ENCODE data around the gene CPNE1. TPM values are rescaled to one million over a fixed set of nuclear protein-coding genes. Genes with fewer than 3 reads are reported as not detected.
A peak's percentile ranks its signal among the peaks of the same experiment; 100 is the strongest.

The CPNE1 gene
- total RNA-seq, 2 donors from 2014 or later, result 238 to 441 TPM

DNA sequence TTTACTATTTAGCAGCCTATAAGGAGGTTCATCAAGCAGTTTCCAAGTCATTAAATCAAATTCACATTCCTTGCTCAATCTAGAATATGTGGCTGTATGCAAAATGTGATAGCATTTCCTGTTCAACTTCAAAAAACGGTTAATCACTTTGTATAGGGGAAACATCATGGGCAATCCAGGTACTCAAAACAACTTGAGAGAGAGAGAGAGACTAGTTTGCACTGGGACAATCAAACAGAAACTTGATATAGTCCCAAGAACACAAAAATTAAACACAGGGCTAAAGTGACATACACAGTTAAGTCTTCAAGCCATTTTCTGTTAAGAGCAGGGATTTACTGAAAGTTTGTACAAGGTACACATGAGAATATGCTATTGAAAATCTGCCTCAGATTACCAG, 7.4 kb downstream of the CPNE1 start:
- Histone ChIP-seq H3K9me3 (ENCODE audit: control insufficient read depth, low read length) (no peaks in the 10 kb centered on the region), H3K27ac (ENCODE audit: low read depth, low read length) (no peak overlapping the region), H3K27me3 (ENCODE audit: control insufficient read depth, insufficient read depth, low read length, poor library complexity, severe bottlenecking) (no peaks in the 10 kb centered on the region), H3K36me3 (ENCODE audit: control insufficient read depth, insufficient read depth, low read length) (peaks cover 50% of the 10 kb centered on the region), H3K4me1 (ENCODE audit: control insufficient read depth, insufficient read depth, low read length) (no peaks in the 10 kb centered on the region), H3K4me3 (ENCODE audit: low read length) (no peak overlapping the region), H3K9ac (ENCODE audit: extremely low read depth, low read length, poor library complexity, severe bottlenecking) (no peak overlapping the region)
- Mint-ChIP-seq H3K36me3 (ENCODE audit: low read depth) (peaks cover 16% of the 10 kb centered on the region), H3K9me3 (no peaks in the 10 kb centered on the region), H3K27me3 (ENCODE audit: insufficient read depth) (no peaks in the 10 kb centered on the region), H3K27ac (peak overlapping the region; percentile 23), H3K4me3 (no peak overlapping the region), H3K4me1 (peaks cover 14% of the 10 kb centered on the region)
- no peak for DNase-seq
- WGBS, 2 experiments (ENCODE audit: insufficient coverage in 1 of 2, insufficient read length in 1 of 2), result 80 to 91% methylated on average over 1 of the region's 1 CpG
- TF ChIP-seq, protein P1, sequence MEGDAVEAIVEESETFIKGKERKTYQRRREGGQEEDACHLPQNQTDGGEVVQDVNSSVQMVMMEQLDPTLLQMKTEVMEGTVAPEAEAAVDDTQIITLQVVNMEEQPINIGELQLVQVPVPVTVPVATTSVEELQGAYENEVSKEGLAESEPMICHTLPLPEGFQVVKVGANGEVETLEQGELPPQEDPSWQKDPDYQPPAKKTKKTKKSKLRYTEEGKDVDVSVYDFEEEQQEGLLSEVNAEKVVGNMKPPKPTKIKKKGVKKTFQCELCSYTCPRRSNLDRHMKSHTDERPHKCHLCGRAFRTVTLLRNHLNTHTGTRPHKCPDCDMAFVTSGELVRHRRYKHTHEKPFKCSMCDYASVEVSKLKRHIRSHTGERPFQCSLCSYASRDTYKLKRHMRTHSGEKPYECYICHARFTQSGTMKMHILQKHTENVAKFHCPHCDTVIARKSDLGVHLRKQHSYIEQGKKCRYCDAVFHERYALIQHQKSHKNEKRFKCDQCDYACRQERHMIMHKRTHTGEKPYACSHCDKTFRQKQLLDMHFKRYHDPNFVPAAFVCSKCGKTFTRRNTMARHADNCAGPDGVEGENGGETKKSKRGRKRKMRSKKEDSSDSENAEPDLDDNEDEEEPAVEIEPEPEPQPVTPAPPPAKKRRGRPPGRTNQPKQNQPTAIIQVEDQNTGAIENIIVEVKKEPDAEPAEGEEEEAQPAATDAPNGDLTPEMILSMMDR (conservative IDR thresholded peaks at IDR 0.05), result no peak

DNA sequence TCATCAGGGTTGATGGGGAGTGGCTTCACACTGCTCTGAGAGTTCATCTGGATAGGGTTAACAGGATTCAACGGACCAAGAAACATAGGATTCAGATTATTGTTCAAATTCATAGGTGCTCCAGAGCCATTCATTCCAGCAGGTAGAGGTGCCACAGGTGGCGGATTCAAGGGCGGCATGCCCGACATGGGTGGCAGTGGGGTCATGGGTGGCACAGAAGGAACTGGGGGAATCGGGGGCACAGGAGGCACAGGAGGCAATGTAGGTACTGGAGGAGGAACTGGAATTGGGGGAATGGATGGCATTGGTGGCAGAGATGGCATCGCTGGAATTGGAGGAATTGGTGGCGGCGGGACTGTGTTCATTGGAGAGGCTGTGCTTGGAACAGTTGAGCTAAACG, 10.3 kb downstream of the CPNE1 start:
- Histone ChIP-seq H3K36me3 (ENCODE audit: control insufficient read depth, insufficient read depth, low read length) (peaks cover 62% of the 10 kb centered on the region), H3K27ac (ENCODE audit: low read depth, low read length) (no peak overlapping the region), H3K27me3 (ENCODE audit: control insufficient read depth, insufficient read depth, low read length, poor library complexity, severe bottlenecking) (no peaks in the 10 kb centered on the region), H3K9ac (ENCODE audit: extremely low read depth, low read length, poor library complexity, severe bottlenecking) (no peak overlapping the region), H3K4me1 (ENCODE audit: control insufficient read depth, insufficient read depth, low read length) (no peaks in the 10 kb centered on the region), H3K9me3 (ENCODE audit: control insufficient read depth, low read length) (no peaks in the 10 kb centered on the region), H3K4me3 (ENCODE audit: low read length) (no peak overlapping the region)
- TF ChIP-seq, protein P1 (conservative IDR thresholded peaks at IDR 0.05), result no peak
- WGBS, 2 experiments (ENCODE audit: insufficient coverage in 1 of 2, insufficient read length in 1 of 2), result 96 to 97% methylated on average over 7 to 9 of the region's 9 CpGs
- no peaks in the 10 kb centered on the region for H3K9me3 Mint-ChIP-seq
- no peak for DNase-seq
- H3K4me1 Mint-ChIP-seq, result peaks cover 8% of the 10 kb centered on the region
- H3K27me3 Mint-ChIP-seq (ENCODE audit: insufficient read depth), result no peaks in the 10 kb centered on the region
- H3K4me3 Mint-ChIP-seq, result no peak overlapping the region
- H3K27ac Mint-ChIP-seq, result no peak overlapping the region
- peaks cover 21% of the 10 kb centered on the region for H3K36me3 Mint-ChIP-seq (ENCODE audit: low read depth)

DNA sequence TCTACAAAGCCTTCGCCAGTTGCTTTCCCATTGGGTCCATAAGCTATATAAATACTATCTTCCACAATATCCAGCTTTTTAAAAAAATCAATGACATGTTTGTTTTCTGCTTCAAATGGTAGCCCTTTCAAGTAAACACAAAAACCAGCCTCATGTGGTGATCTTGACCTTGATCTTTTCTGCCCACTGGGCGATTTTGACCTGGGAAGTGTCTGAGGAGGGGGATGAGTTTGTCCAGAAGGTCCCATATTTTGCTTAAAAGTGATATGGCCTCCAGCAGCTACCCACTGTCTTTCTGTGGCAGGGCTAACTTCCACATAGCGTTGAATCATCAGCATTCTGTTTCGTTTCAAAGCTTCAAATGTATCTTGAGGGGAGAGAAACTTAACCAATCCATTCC, 10.8 kb downstream of the CPNE1 start:
- H3K27me3 ChIP-seq (ENCODE audit: control insufficient read depth, insufficient read depth, low read length, poor library complexity, severe bottlenecking), result no peaks in the 10 kb centered on the region
- no peak overlapping the region for H3K4me3 Mint-ChIP-seq
- H3K36me3 Mint-ChIP-seq (ENCODE audit: low read depth), result peaks cover 18% of the 10 kb centered on the region
- WGBS, 2 experiments (ENCODE audit: insufficient coverage in 1 of 2, insufficient read length in 1 of 2), result 91 to 92% methylated on average over 3 to 4 of the region's 4 CpGs
- DNase-seq, result no peak
- H3K4me1 ChIP-seq (ENCODE audit: control insufficient read depth, insufficient read depth, low read length), result no peaks in the 10 kb centered on the region
- TF ChIP-seq, protein P1 (conservative IDR thresholded peaks at IDR 0.05), result no peak
- H3K9me3 ChIP-seq (ENCODE audit: control insufficient read depth, low read length), result no peaks in the 10 kb centered on the region
- H3K36me3 ChIP-seq (ENCODE audit: control insufficient read depth, insufficient read depth, low read length), result peaks cover 67% of the 10 kb centered on the region
- H3K27ac ChIP-seq (ENCODE audit: low read depth, low read length), result no peak overlapping the region
- H3K27me3 Mint-ChIP-seq (ENCODE audit: insufficient read depth), result no peaks in the 10 kb centered on the region
- H3K4me1 Mint-ChIP-seq, result peaks cover 5% of the 10 kb centered on the region
- no peak overlapping the region for H3K9ac ChIP-seq (ENCODE audit: extremely low read depth, low read length, poor library complexity, severe bottlenecking)
- no peak overlapping the region for H3K27ac Mint-ChIP-seq
- H3K4me3 ChIP-seq (ENCODE audit: low read length), result no peak overlapping the region
- H3K9me3 Mint-ChIP-seq, result no peaks in the 10 kb centered on the region

All from endodermal cell (in vitro differentiated cells).